ENCODE measurements around the gene SAE1. TPM values are rescaled to one million over a fixed set of nuclear protein-coding genes. Genes with fewer than 3 reads are reported as not detected.
"Not testable (repeated sequence)": the region's sequence is repeated elsewhere in the genome, so short reads cannot be mapped to it uniquely, and the experiment has no call there.

Gene SAE1
- total RNA-seq, 2 donors from 2014 or later = 43.7 to 48.7 TPM

- peaks cover 0 to 24% of the 10 kb centered on the region in 2 donors for H3K4me1 ChIP-seq
- H3K36me3 ChIP-seq = no peaks in the 10 kb centered on the region
- TF ChIP-seq CTCF (IDR thresholded peaks at IDR 0.05) = no peak
- H3K27me3 ChIP-seq = no peaks in the 10 kb centered on the region
- H3K27ac ChIP-seq = no peak overlapping the region
- no peak overlapping the region for H3K4me3 ChIP-seq
- DNase-seq (ENCODE audit: low spot score) = no peak
- no peaks in the 10 kb centered on the region for H3K9me3 ChIP-seq
Measured at GRCh38 chr19:47129579-47129978, 1.1 kb upstream of the SAE1 start.

GRCh38 chr19:47130120-47130588 lies 481 bp upstream of the SAE1 start:
- Histone ChIP-seq H3K27ac (peak overlapping the region; percentile 93 to 95), H3K4me1 (peaks cover 0 to 27% of the 10 kb centered on the region in 2 donors), H3K27me3 (no peaks in the 10 kb centered on the region), H3K4me3 (peak overlapping the region in 1 of 2 donors; percentile 83), H3K36me3 (no peaks in the 10 kb centered on the region), H3K9me3 (no peaks in the 10 kb centered on the region)
- no peak for DNase-seq (ENCODE audit: low spot score)
- TF ChIP-seq CTCF (IDR thresholded peaks at IDR 0.05) = no peak

GRCh38 chr19:47132194-47132852 lies 1.7 kb downstream of the SAE1 start:
- Histone ChIP-seq H3K4me3 (no peak overlapping the region), H3K27ac (no peak overlapping the region)
- DNase-seq (ENCODE audit: low spot score) = no peak

DNA sequence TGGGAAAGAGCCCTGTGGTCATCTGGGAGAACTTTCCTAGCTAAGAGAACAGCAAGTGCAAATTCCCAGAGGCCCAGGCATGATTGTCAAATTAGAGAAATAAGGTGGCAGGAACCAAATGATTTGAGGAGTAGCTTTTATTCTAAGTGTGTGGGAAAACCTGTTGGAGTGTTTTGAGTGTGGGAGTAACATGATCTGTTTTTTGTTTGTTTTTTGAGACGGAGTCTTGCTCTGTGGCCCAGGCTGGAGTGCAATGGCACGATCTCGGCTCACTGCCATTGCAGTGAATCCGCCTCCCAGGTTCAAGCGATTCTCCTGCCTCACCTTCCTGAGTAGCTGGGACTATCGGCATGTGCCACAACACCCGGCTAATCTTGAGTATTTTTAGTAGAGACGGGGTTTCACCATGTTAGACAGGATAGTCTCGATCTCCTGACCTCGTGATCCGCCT lies 2.4 kb downstream of the SAE1 start:
- Histone ChIP-seq H3K27ac (no peak overlapping the region), H3K9me3 (no peaks in the 10 kb centered on the region), H3K4me3 (no peak overlapping the region), H3K4me1 (peaks cover 0 to 32% of the 10 kb centered on the region in 2 donors), H3K36me3 (no peaks in the 10 kb centered on the region), H3K27me3 (no peaks in the 10 kb centered on the region)
- TF ChIP-seq CTCF (IDR thresholded peaks at IDR 0.05) = no peak
- DNase-seq (ENCODE audit: low spot score) = no peak

More at GRCh38 chr19:47132194-47132852, 1.7 kb downstream of the SAE1 start:
- H3K27me3 ChIP-seq = no peaks in the 10 kb centered on the region
- H3K9me3 ChIP-seq = no peaks in the 10 kb centered on the region
- no peak for TF ChIP-seq CTCF (IDR thresholded peaks at IDR 0.05)
- H3K4me1 ChIP-seq = peaks cover 0 to 32% of the 10 kb centered on the region in 2 donors
- H3K36me3 ChIP-seq = no peaks in the 10 kb centered on the region

DNA sequence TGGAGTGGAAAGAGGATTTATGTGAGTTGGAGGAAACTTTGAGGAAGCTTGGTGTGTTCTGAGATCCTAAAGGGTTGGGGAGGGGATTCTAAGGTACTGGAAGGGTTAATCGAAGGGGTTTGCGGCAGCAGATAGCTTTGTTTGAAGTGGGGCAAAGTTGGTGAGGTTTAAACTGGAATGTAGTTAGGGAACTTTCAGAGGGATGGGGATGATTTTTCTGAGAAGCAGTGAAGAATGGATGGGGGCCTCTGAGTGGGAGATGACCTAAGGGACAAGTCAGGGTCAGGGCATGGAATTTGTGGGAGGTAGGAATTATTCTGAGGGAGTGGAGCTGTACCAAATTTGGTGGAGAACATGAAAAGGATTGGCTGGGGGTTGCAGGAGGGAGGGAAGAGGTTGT lies 3.9 kb downstream of the SAE1 start:
- no peaks in the 10 kb centered on the region for H3K9me3 ChIP-seq
- no peak for DNase-seq (ENCODE audit: low spot score)
- H3K27ac ChIP-seq = no peak overlapping the region
- H3K27me3 ChIP-seq = no peaks in the 10 kb centered on the region
- no peaks in the 10 kb centered on the region for H3K36me3 ChIP-seq
- no peak overlapping the region for H3K4me3 ChIP-seq
- no peak for TF ChIP-seq CTCF (IDR thresholded peaks at IDR 0.05)
- H3K4me1 ChIP-seq = peaks cover 0 to 32% of the 10 kb centered on the region in 2 donors

DNA sequence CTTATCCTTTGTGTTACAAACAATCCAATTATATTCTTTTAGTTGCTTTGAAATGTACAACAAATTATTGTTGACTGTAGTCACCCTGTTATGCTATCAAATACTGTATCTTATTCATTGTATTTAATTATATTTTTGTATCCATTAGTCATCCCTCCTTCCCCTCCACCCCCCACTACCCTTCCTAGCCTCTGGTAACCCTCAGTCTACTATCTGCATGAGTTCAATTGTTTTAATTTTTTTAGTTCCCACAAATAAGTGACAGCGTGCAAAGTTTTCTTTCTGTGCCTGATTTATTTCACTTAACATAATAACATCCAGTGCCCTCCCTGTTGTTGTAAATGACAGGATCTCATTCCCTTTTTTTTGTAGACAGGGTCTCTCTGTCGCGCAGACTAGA lies 4.5 kb downstream of the SAE1 start:
- Histone ChIP-seq H3K9me3 (no peaks in the 10 kb centered on the region), H3K27me3 (no peaks in the 10 kb centered on the region), H3K4me3 (no peak overlapping the region), H3K27ac (no peak overlapping the region), H3K36me3 (no peaks in the 10 kb centered on the region), H3K4me1 (peaks cover 0 to 32% of the 10 kb centered on the region in 2 donors)
- no peak for TF ChIP-seq CTCF (IDR thresholded peaks at IDR 0.05)
- DNase-seq (ENCODE audit: low spot score) = no peak

GRCh38 chr19:47141252-47141651 lies 10.6 kb downstream of the SAE1 start:
- H3K4me3 ChIP-seq; H3K27me3 ChIP-seq; H3K4me1 ChIP-seq; H3K27ac ChIP-seq; DNase-seq (ENCODE audit: low spot score); H3K9me3 ChIP-seq: not testable (repeated sequence)
- peaks cover 35% of the 10 kb centered on the region for H3K36me3 ChIP-seq

All from right atrium auricular region (tissue), 2 donors.